Gastroesophageal sphincter (tissue), 3 donors: ENCODE measurements around the gene RIPK1.

Source experiments
- EP300 ChIP-seq: sonication (generic); formaldehyde crosslinking; IDR thresholded peaks from one replicate; pipeline ENCODE4 v1.6.1; 2017; ENCODE audit warnings: antibody characterized with exemption, mild to moderate bottlenecking
- POLR2A ChIP-seq, 2 donors: fragments of 450-650 bp; IDR thresholded peaks; one replicate each; pipeline ENCODE4 v1.6.1; 2017; ENCODE audit warnings: antibody characterized with exemption in 2 of 2, mild to moderate bottlenecking in 2 of 2, moderate library complexity in 1 of 2
- POLR2AphosphoS5 ChIP-seq: sonication (generic); formaldehyde crosslinking; IDR thresholded peaks from one replicate; pipeline ENCODE4 v1.6.1; 2017; ENCODE audit warnings: antibody characterized with exemption
- TF ChIP-seq, protein P1 (sequence below), 4 experiments: fragments of 200-600 bp in 2 of 4; fragments of 450-650 bp in 2 of 4; sonication (generic) in 1 of 4; IDR thresholded peaks; one replicate each; pipeline ENCODE4 v1.5.1; 2017 to 2019; ENCODE audit warnings: antibody characterized with exemption in 4 of 4, mild to moderate bottlenecking in 2 of 4, moderate library complexity in 2 of 4

GRCh38 chr6:3037638-3038365, 30.5 kb upstream of the RIPK1 start:
- no peak for TF ChIP-seq POLR2AphosphoS5
- TF ChIP-seq POLR2A (IDR thresholded peaks at IDR 0.05) = no peak
- TF ChIP-seq EP300 = no peak
- TF ChIP-seq, protein P1, sequence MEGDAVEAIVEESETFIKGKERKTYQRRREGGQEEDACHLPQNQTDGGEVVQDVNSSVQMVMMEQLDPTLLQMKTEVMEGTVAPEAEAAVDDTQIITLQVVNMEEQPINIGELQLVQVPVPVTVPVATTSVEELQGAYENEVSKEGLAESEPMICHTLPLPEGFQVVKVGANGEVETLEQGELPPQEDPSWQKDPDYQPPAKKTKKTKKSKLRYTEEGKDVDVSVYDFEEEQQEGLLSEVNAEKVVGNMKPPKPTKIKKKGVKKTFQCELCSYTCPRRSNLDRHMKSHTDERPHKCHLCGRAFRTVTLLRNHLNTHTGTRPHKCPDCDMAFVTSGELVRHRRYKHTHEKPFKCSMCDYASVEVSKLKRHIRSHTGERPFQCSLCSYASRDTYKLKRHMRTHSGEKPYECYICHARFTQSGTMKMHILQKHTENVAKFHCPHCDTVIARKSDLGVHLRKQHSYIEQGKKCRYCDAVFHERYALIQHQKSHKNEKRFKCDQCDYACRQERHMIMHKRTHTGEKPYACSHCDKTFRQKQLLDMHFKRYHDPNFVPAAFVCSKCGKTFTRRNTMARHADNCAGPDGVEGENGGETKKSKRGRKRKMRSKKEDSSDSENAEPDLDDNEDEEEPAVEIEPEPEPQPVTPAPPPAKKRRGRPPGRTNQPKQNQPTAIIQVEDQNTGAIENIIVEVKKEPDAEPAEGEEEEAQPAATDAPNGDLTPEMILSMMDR (IDR thresholded peaks at IDR 0.05) = no peak
